B cell (primary cell): ENCODE results near the gene SH3RF1. TPM values are rescaled to one million over a fixed set of nuclear protein-coding genes. Genes with fewer than 3 reads are reported as not detected.

ENCODE experiments used
- ATAC-seq: fragments of 200-7000 bp; cut with Tn5 transposase; one replicate; pipeline ENCODE4 v1.10.0; 2021; ENCODE audit warnings: low read depth, mild to moderate bottlenecking, moderate number of reproducible peaks, moderate library complexity
- CTCF ChIA-PET: fragments of 350-600 bp; sonication (Branson Sonifier 250); formaldehyde crosslinking; loops from one replicate; lab custom pipeline; 2021; ENCODE audit warnings: antibody characterized with exemption, inconsistent platforms; lab: Charles Lee
- POLR2A ChIA-PET: fragments of 350-600 bp; sonication (Branson Sonifier 250); formaldehyde crosslinking; loops from one replicate; lab custom pipeline; 2021; ENCODE audit warnings: antibody characterized with exemption; lab: Charles Lee
- DNase-seq: peaks from one replicate; pipeline ENCODE4 v3.0.0; 2013
- H2AFZ ChIP-seq: 2 replicates; pipeline ENCODE4 v1.6.1; 2012; ENCODE audit warnings: mild to moderate bottlenecking, low read depth, low read length; ENCODE audit not compliant: insufficient read depth, poor library complexity, severe bottlenecking
- H3K27ac ChIP-seq, 2 donors: 1 replicate in 1 of 2; 2 replicates in 1 of 2; pipeline ENCODE4 v1.5.1; 2012 to 2013; ENCODE audit warnings: low read length in 2 of 2, mild to moderate bottlenecking in 2 of 2, moderate library complexity in 1 of 2
- H3K27me3 ChIP-seq, 4 experiments: fragments of 200-600 bp in 1 of 4; sonication (generic) in 1 of 4; replicated peaks in 1 of 4; 1 replicate in 2 of 4; 2 replicates in 2 of 4; pipeline versions ENCODE4 v1.6.1 to v1.7.0; 2013 to 2016; ENCODE audit warnings: low read length in 3 of 4, mild to moderate bottlenecking in 2 of 4, mixed read lengths in 1 of 4, moderate library complexity in 1 of 4; ENCODE audit not compliant: insufficient read depth in 4 of 4, control insufficient read depth in 3 of 4; ENCODE audit errors: control extremely low read depth in 1 of 4
- H3K36me3 ChIP-seq, 2 experiments: replicated peaks in 1 of 2; 1 replicate in 1 of 2; 2 replicates in 1 of 2; pipeline versions ENCODE4 v1.6.1 to v1.7.1; 2013; ENCODE audit warnings: low read length in 1 of 2; ENCODE audit not compliant: insufficient read depth in 2 of 2, control insufficient read depth in 1 of 2; ENCODE audit errors: control extremely low read depth in 1 of 2, extremely low read depth in 1 of 2
- H3K4me1 ChIP-seq, 2 donors: fragments of 200-600 bp in 1 of 2; sonication (generic) in 1 of 2; 1 replicate in 1 of 2; 2 replicates in 1 of 2; pipeline versions ENCODE4 v1.5.1 to v1.6.1; 2013 to 2017; ENCODE audit warnings: low read length in 2 of 2; ENCODE audit not compliant: control insufficient read depth in 2 of 2, insufficient read depth in 2 of 2
- H3K4me2 ChIP-seq: replicated peaks from 2 replicates; pipeline ENCODE3; 2012; ENCODE audit warnings: mild to moderate bottlenecking, low read depth, low read length; ENCODE audit not compliant: poor library complexity, severe bottlenecking
- H3K4me3 ChIP-seq, 5 experiments: fragments of 200-600 bp in 1 of 5; sonication (generic) in 1 of 5; 1 replicate in 3 of 5; 2 replicates in 2 of 5; pipeline versions ENCODE4 v1.5.1 to v1.7.0; 2011 to 2016; ENCODE audit warnings: low read length in 4 of 5, mild to moderate bottlenecking in 4 of 5, low read depth in 2 of 5, control low read depth in 1 of 5, moderate library complexity in 1 of 5; ENCODE audit not compliant: insufficient read depth in 1 of 5; ENCODE audit errors: control extremely low read depth in 1 of 5, extremely low read depth in 1 of 5
- H3K79me2 ChIP-seq: fragments of 200-600 bp; sonication (generic); one replicate; pipeline ENCODE4 v1.6.0; 2016; ENCODE audit warnings: low read length; ENCODE audit not compliant: control insufficient read depth, insufficient read depth
- H3K9ac ChIP-seq: fragments of 200-600 bp; sonication (generic); 2 replicates; pipeline ENCODE4 v1.6.1; 2017; ENCODE audit warnings: mild to moderate bottlenecking, low read length, moderate library complexity
- H3K9me3 ChIP-seq, 3 donors: one replicate each; pipeline versions ENCODE4 v1.6.1 to v1.7.1; 2013; ENCODE audit warnings: low read length in 2 of 3; ENCODE audit not compliant: control insufficient read depth in 2 of 3, insufficient read depth in 1 of 3; ENCODE audit errors: control extremely low read depth in 1 of 3
- H4K20me1 ChIP-seq: 2 replicates; pipeline ENCODE4 v1.6.0; 2012; ENCODE audit warnings: mild to moderate bottlenecking, low read length; ENCODE audit not compliant: insufficient read depth, control insufficient read depth, poor library complexity, severe bottlenecking
- H3K27ac Mint-ChIP-seq: one replicate; pipeline ENCODE4 v1.8.0; 2021; ENCODE audit warnings: mixed read lengths
- H3K27me3 Mint-ChIP-seq: one replicate; pipeline ENCODE4 v1.8.0; 2021; ENCODE audit warnings: mixed read lengths
- H3K4me1 Mint-ChIP-seq: one replicate; pipeline ENCODE4 v1.8.0; 2021; ENCODE audit warnings: mixed read lengths
- H3K4me3 Mint-ChIP-seq: one replicate; pipeline ENCODE4 v1.8.0; 2021; ENCODE audit warnings: mixed read lengths
- H3K9me3 Mint-ChIP-seq: one replicate; pipeline ENCODE4 v1.8.0; 2022; ENCODE audit warnings: mixed read lengths; ENCODE audit not compliant: insufficient read depth
- CTCF ChIP-seq: fragments of 200-600 bp; IDR thresholded peaks from one replicate; pipeline ENCODE4 v1.8.0; 2022; ENCODE audit warnings: antibody characterized with exemption, mild to moderate bottlenecking
- EZH2 ChIP-seq: IDR thresholded peaks from 2 replicates; pipeline ENCODE4 v1.6.1; 2012; ENCODE audit warnings: borderline replicate concordance, low read depth, mild to moderate bottlenecking, moderate library complexity, low read length; ENCODE audit not compliant: insufficient read depth, poor library complexity, severe bottlenecking
- WGBS: methylation state at CpG from one replicate; pipeline ENCODE4 v1.1.5; 2013; ENCODE audit warnings: missing lambda C conversion rate; ENCODE audit not compliant: insufficient coverage; 5-methylcytosine and 5-hydroxymethylcytosine counted together
- intact Hi-C: fragments of 100-400 bp; cut with micrococcal nuclease; formaldehyde crosslinking; loops from one replicate; pipeline ENCODE4 v1.10.0; 2022
- polyA plus RNA-seq: library from polyadenylated mRNA; depleted of rRNA; stranded (reverse); fragments of >200 nt; gene quantifications from 2 replicates; pipeline ENCODE4 v1.2.3, GENCODE V29; 2012
- total RNA-seq, 2 donors: library from RNA; stranded (reverse); fragments of 120-200 nt in 1 of 2; gene quantifications; 1 replicate in 1 of 2; 2 replicates in 1 of 2; pipeline versions ENCODE4 v1.2.3 to v1.2.4, GENCODE V29; 2013 to 2022

The SH3RF1 gene
- total and polyA plus RNA-seq, 2 donors (not counting 1 experiment from before 2014, with no cell fraction given) = 2.0 to 5.4 TPM

- H3K27ac ChIP-seq = no peak overlapping the region
- no peaks in the 10 kb centered on the region for H3K27me3 ChIP-seq
- Mint-ChIP-seq H3K4me3 (no peak overlapping the region), H3K4me1 (peaks cover 9% of the 10 kb centered on the region), H3K27me3 (no peaks in the 10 kb centered on the region), H3K9me3 (no peaks in the 10 kb centered on the region), H3K27ac (no peak overlapping the region)
- H3K9me3 ChIP-seq = no peaks in the 10 kb centered on the region
- POLR2A ChIA-PET = no interaction called here
- H2AFZ ChIP-seq = no peak overlapping the region
- H3K4me3 ChIP-seq = no peak overlapping the region
- no peaks in the 10 kb centered on the region for H3K36me3 ChIP-seq
- no peaks in the 10 kb centered on the region for H3K4me1 ChIP-seq
- H3K79me2 ChIP-seq = no peaks in the 10 kb centered on the region
- CTCF ChIA-PET = no interaction called here
- no peak overlapping the region for H3K9ac ChIP-seq
- no peak for ATAC-seq
- no peaks in the 10 kb centered on the region for H4K20me1 ChIP-seq
- no peak for DNase-seq
- WGBS = 100% methylated on average over 2 of the region's 3 CpGs
- intact Hi-C loops = no loop called here
- H3K4me2 ChIP-seq = no peak overlapping the region
- TF ChIP-seq EZH2 (no peak), CTCF (no peak)
Measured at GRCh38 chr4:169174247-169174646, 96.5 kb downstream of the SH3RF1 start.

GRCh38 chr4:169167957-169168858, 102.5 kb downstream of the SH3RF1 start:
- no peaks in the 10 kb centered on the region for H3K9me3 ChIP-seq
- H3K4me1 ChIP-seq = no peaks in the 10 kb centered on the region
- H3K4me2 ChIP-seq = no peak overlapping the region
- H4K20me1 ChIP-seq = no peaks in the 10 kb centered on the region
- ChIA-PET CTCF (no interaction called here), POLR2A (no interaction called here)
- no peak overlapping the region for H2AFZ ChIP-seq
- Mint-ChIP-seq H3K4me1 (peaks cover 9% of the 10 kb centered on the region), H3K4me3 (no peak overlapping the region), H3K9me3 (no peaks in the 10 kb centered on the region), H3K27ac (no peak overlapping the region), H3K27me3 (no peaks in the 10 kb centered on the region)
- ATAC-seq (no peak), DNase-seq (no peak)
- H3K27me3 ChIP-seq = no peaks in the 10 kb centered on the region
- no peak overlapping the region for H3K9ac ChIP-seq
- 71% methylated on average over 1 of the region's 2 CpGs for WGBS
- TF ChIP-seq CTCF (no peak), EZH2 (no peak)
- no peaks in the 10 kb centered on the region for H3K79me2 ChIP-seq
- no peaks in the 10 kb centered on the region for H3K36me3 ChIP-seq
- H3K4me3 ChIP-seq = no peak overlapping the region
- no peak overlapping the region for H3K27ac ChIP-seq
- intact Hi-C loops = no loop called here
